Renal cortex interstitium (tissue), 11 donors: ENCODE data around the gene EML6. TPM values are rescaled to one million over a fixed set of nuclear protein-coding genes. Genes with fewer than 3 reads are reported as not detected.

ENCODE experiments used
- DNase-seq, 11 donors: peaks; one replicate each; pipeline ENCODE4 v3.0.0-alpha.2; 2013; ENCODE audit warnings: low read depth in 9 of 11, low spot score in 4 of 11; ENCODE audit errors: extremely low read depth in 1 of 11
- polyA plus RNA-seq, 3 donors: library from polyadenylated mRNA; unstranded; fragments of 120-200 nt; gene quantifications; one replicate each; pipeline ENCODE4 v1.2.1, GENCODE V29; 2013; ENCODE audit not compliant: insufficient read length in 3 of 3

EML6 gene
- polyA plus RNA-seq, 3 donors = 11.5 to 20.3 (median 13.9) TPM

- DNase-seq = no peak
These were observed 272.1 kb downstream of the EML6 start for GRCh38 chr2:54995553-54995952.

- no peak for DNase-seq
These were observed 274.4 kb downstream of the EML6 start for GRCh38 chr2:54997826-54998225.

- DNase-seq = no peak
These were observed 275.7 kb downstream of the EML6 start for GRCh38 chr2:54999182-54999581.

- DNase-seq = no peak
These were observed 276.9 kb downstream of the EML6 start for GRCh38 chr2:55000341-55000740.

GRCh38 chr2:55001716-55002115 is 278.3 kb downstream of the EML6 start:
- DNase-seq = no peak

- no peak for DNase-seq
These were observed 280.5 kb downstream of the EML6 start for GRCh38 chr2:55003706-55004639.

- no peak for DNase-seq
These were observed 282.8 kb downstream of the EML6 start for GRCh38 chr2:55006306-55006705.

GRCh38 chr2:55009277-55010060 is 286.0 kb downstream of the EML6 start:
- DNase-seq = no peak

GRCh38 chr2:55010149-55010591 is 286.7 kb downstream of the EML6 start:
- peak in 2 of 11 donors; percentile 37 to 49 for DNase-seq

GRCh38 chr2:55010915-55011314 is 287.5 kb downstream of the EML6 start:
- DNase-seq = no peak

- peak in 3 of 11 donors; percentile 20 to 41 (median 36) for DNase-seq
These were observed 288.6 kb downstream of the EML6 start for GRCh38 chr2:55011831-55012671.

GRCh38 chr2:55012672-55013484 is 289.4 kb downstream of the EML6 start:
- DNase-seq = no peak

GRCh38 chr2:55013936-55014335 is 290.5 kb downstream of the EML6 start:
- no peak for DNase-seq

- peak in 9 of 11 donors; percentile 41 to 78 (median 54) for DNase-seq
These were observed 291.8 kb downstream of the EML6 start for GRCh38 chr2:55014962-55015939.

- DNase-seq = no peak
These were observed 294.0 kb downstream of the EML6 start for GRCh38 chr2:55017428-55017827.

GRCh38 chr2:55017880-55018279 is 294.4 kb downstream of the EML6 start:
- no peak for DNase-seq

- no peak for DNase-seq
These were observed 295.2 kb downstream of the EML6 start for GRCh38 chr2:55018619-55019018.
